Erythroblast (primary cell): ENCODE results near the gene UBL5.
"Not testable (repeated sequence)": the region's sequence is repeated elsewhere in the genome, so short reads cannot be mapped to it uniquely, and the experiment has no call there.

ENCODE experiments used
- GATA1 ChIP-seq: IDR thresholded peaks from 2 replicates; pipeline ENCODE4 v1.6.1; 2011; ENCODE audit warnings: low read depth, mild to moderate bottlenecking, control low read depth, low read length, moderate library complexity
- POLR2A ChIP-seq: IDR thresholded peaks from 2 replicates; pipeline ENCODE4 v1.6.1; 2011; ENCODE audit warnings: mild to moderate bottlenecking, low read length

DNA sequence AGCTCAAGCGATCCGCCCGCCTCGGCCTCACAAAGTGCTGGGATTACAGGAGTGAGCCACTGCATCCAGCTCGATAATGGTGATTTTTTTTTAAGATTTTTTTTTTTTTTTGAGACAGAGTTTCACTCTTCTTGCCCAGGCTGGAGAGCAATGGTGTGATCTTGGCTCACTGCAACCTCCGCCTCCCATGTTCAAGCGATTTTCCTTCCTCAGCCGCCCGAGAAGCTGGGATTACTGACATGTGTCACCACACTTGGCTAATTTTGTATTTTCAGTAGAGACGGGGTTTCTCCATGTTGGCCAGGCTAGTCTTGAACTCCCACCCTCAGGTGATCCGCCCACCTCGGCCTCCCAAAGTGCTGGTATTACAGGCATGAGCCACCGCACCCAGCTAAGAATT is 39.1 kb upstream of the UBL5 start:
- not testable (repeated sequence) for TF ChIP-seq POLR2A, GATA1
